MG63 (cell line): Measurements from ENCODE around the gene DAND5. TPM values are rescaled to one million over a fixed set of nuclear protein-coding genes. Genes with fewer than 3 reads are reported as not detected.

Source experiments
- DNase-seq: peaks from one replicate; pipeline ENCODE4 v3.0.0-alpha.2; 2020
- H3K27me3 ChIP-seq: fragments of 250-450 bp; sonication (Bioruptor Pico); 2 replicates; pipeline ENCODE4 v1.5.1; 2020; ENCODE audit warnings: mild to moderate bottlenecking, moderate library complexity
- H3K36me3 ChIP-seq: fragments of 250-450 bp; sonication (Bioruptor Pico); 2 replicates; pipeline ENCODE4 v1.5.1; 2020; ENCODE audit warnings: mild to moderate bottlenecking, moderate library complexity
- H3K4me3 ChIP-seq: fragments of 250-450 bp; sonication (Bioruptor Pico); 2 replicates; pipeline ENCODE4 v1.5.1; 2020; ENCODE audit warnings: mild to moderate bottlenecking, moderate library complexity
- H3K9me3 ChIP-seq: fragments of 250-450 bp; sonication (Bioruptor Pico); 2 replicates; pipeline ENCODE4 v1.5.1; 2020; ENCODE audit warnings: mild to moderate bottlenecking, moderate library complexity
- total RNA-seq: library from RNA; depleted of rRNA; stranded (reverse); fragments of >200 nt; shearing (Covaris generic); gene quantifications from 2 replicates; pipeline ENCODE4 v1.2.3, GENCODE V29; 2014; ENCODE audit warnings: low replicate concordance; rRNA removed

Gene DAND5
- 0.33 and 1.2 TPM in 2 replicates for total RNA-seq

GRCh38 chr19:12969292-12969988, at the start of gene DAND5:
DAND5 (plus strand) TSS chr19:12969576; CDS start chr19:12969661, 85 bp downstream.
- no peaks in the 10 kb centered on the region for H3K36me3 ChIP-seq
- no peak within 1 kb of the TSS for H3K4me3 ChIP-seq
- peak; percentile 59 for DNase-seq
- no peaks in the 10 kb centered on the region for H3K9me3 ChIP-seq
- H3K27me3 ChIP-seq, result no peaks in the 10 kb centered on the region

GRCh38 chr19:12921047-12921446, 48.3 kb upstream of the DAND5 start:
- Histone ChIP-seq H3K4me3 (no peak overlapping the region), H3K36me3 (peaks cover 48% of the 10 kb centered on the region), H3K9me3 (no peaks in the 10 kb centered on the region; the same call in 1 of the 2 replicates), H3K27me3 (no peaks in the 10 kb centered on the region)
- no peak for DNase-seq

- no peak for DNase-seq
- Histone ChIP-seq H3K36me3 (peaks cover 63% of the 10 kb centered on the region), H3K4me3 (no peak overlapping the region), H3K27me3 (no peaks in the 10 kb centered on the region), H3K9me3 (no peaks in the 10 kb centered on the region; the same call in 1 of the 2 replicates)
These were observed 46.4 kb upstream of the DAND5 start for GRCh38 chr19:12922959-12923358.

GRCh38 chr19:12924621-12925310, 44.6 kb upstream of the DAND5 start:
- no peak for DNase-seq
- Histone ChIP-seq H3K36me3 (peaks cover 81% of the 10 kb centered on the region), H3K4me3 (no peak overlapping the region), H3K9me3 (no peaks in the 10 kb centered on the region), H3K27me3 (no peaks in the 10 kb centered on the region)

GRCh38 chr19:12930002-12930645, 39.3 kb upstream of the DAND5 start:
- Histone ChIP-seq H3K27me3 (no peaks in the 10 kb centered on the region), H3K4me3 (no peak overlapping the region), H3K9me3 (no peaks in the 10 kb centered on the region), H3K36me3 (peaks cover 66% of the 10 kb centered on the region)
- no peak for DNase-seq

GRCh38 chr19:12932392-12933286, 36.7 kb upstream of the DAND5 start:
- Histone ChIP-seq H3K36me3 (peaks cover 43% of the 10 kb centered on the region), H3K27me3 (no peaks in the 10 kb centered on the region), H3K9me3 (no peaks in the 10 kb centered on the region), H3K4me3 (peak overlapping the region; percentile 98)
- DNase-seq, result no peak

- DNase-seq, result peak; percentile 99
- Histone ChIP-seq H3K4me3 (peak within 1 kb of the TSS; percentile 98), H3K9me3 (no peaks in the 10 kb centered on the region), H3K27me3 (no peaks in the 10 kb centered on the region), H3K36me3 (peaks cover 37% of the 10 kb centered on the region)
These were observed 35.9 kb upstream of the DAND5 start, which contains the start of gene FARSA for GRCh38 chr19:12933287-12934072. FARSA (minus strand) TSS chr19:12933711; CDS start chr19:12933696, 15 bp downstream.

GRCh38 chr19:12935071-12935470, 34.3 kb upstream of the DAND5 start:
- Histone ChIP-seq H3K4me3 (no peak overlapping the region), H3K27me3 (no peaks in the 10 kb centered on the region), H3K36me3 (peaks cover 37% of the 10 kb centered on the region), H3K9me3 (no peaks in the 10 kb centered on the region)
- no peak for DNase-seq

- no peaks in the 10 kb centered on the region for H3K27me3 ChIP-seq
- DNase-seq, result no peak
- H3K4me3 ChIP-seq, result no peak overlapping the region
- no peaks in the 10 kb centered on the region for H3K9me3 ChIP-seq
- H3K36me3 ChIP-seq, result peaks cover 37% of the 10 kb centered on the region
These were observed 32.8 kb upstream of the DAND5 start for GRCh38 chr19:12936582-12936981.

GRCh38 chr19:12937093-12937926, 32.1 kb upstream of the DAND5 start:
- DNase-seq, result peak; percentile 47
- Histone ChIP-seq H3K4me3 (peak overlapping the region; percentile 95), H3K36me3 (peaks cover 41% of the 10 kb centered on the region)

GRCh38 chr19:12937927-12938778, 31.2 kb upstream of the DAND5 start, which contains the start of gene CALR:
CALR (plus strand) TSS chr19:12938609; CDS start chr19:12938680, 71 bp downstream.
- peak within 1 kb of the TSS; percentile 95 for H3K4me3 ChIP-seq
- peak; percentile 100 for DNase-seq
- H3K27me3 ChIP-seq, result no peaks in the 10 kb centered on the region
- no peaks in the 10 kb centered on the region for H3K9me3 ChIP-seq
- H3K36me3 ChIP-seq, result peaks cover 48% of the 10 kb centered on the region

More at GRCh38 chr19:12937093-12937926, 32.1 kb upstream of the DAND5 start:
- no peaks in the 10 kb centered on the region for H3K9me3 ChIP-seq
- H3K27me3 ChIP-seq, result no peaks in the 10 kb centered on the region

- Histone ChIP-seq H3K36me3 (peaks cover 51% of the 10 kb centered on the region), H3K27me3 (no peaks in the 10 kb centered on the region), H3K9me3 (no peaks in the 10 kb centered on the region), H3K4me3 (peak overlapping the region; percentile 95)
- DNase-seq, result peak; percentile 52
These were observed 30.4 kb upstream of the DAND5 start for GRCh38 chr19:12938779-12939601.

- Histone ChIP-seq H3K4me3 (peak overlapping the region; percentile 95), H3K27me3 (no peaks in the 10 kb centered on the region), H3K36me3 (peaks cover 61% of the 10 kb centered on the region), H3K9me3 (no peaks in the 10 kb centered on the region)
- no peak for DNase-seq
These were observed 29.4 kb upstream of the DAND5 start for GRCh38 chr19:12939975-12940423.
